HepG2 (cell line): ENCODE data around the gene TRANK1. TPM values are rescaled to one million over a fixed set of nuclear protein-coding genes. Genes with fewer than 3 reads are reported as not detected.
A peak's percentile ranks its signal among the peaks of the same experiment; 100 is the strongest.

Experiments used
- ATM ChIP-seq: fragments of 450-650 bp; IDR thresholded peaks from 2 replicates; pipeline ENCODE4 v1.7.1; 2017; ENCODE audit warnings: mild to moderate bottlenecking, borderline replicate concordance
- DDIT3 ChIP-seq: sonication (generic); formaldehyde crosslinking; IDR thresholded peaks from 2 replicates; pipeline ENCODE4 v1.4.0; 2020; ENCODE audit warnings: mild to moderate bottlenecking, missing genetic modification reagents
- ETV5 ChIP-seq: IDR thresholded peaks from 2 replicates; pipeline ENCODE4 v1.6.1; 2018; ENCODE audit warnings: missing biosample characterization, missing genetic modification reagents, inconsistent platforms, borderline replicate concordance
- GABPA ChIP-seq, 2 experiments: IDR thresholded peaks; 2 replicates each; pipeline ENCODE4 v1.6.1; 2011 to 2016; ENCODE audit warnings: low read depth in 2 of 2, low read length in 1 of 2, missing biosample characterization in 1 of 2, missing genetic modification characterization in 1 of 2
- JDP2 ChIP-seq: sonication (generic); formaldehyde crosslinking; IDR thresholded peaks from 2 replicates; pipeline ENCODE4 v1.8.1; 2022; ENCODE audit warnings: missing genetic modification reagents, borderline replicate concordance
- MAFK ChIP-seq, 2 experiments: IDR thresholded peaks in 1 of 2; conservative IDR thresholded peaks in 1 of 2; 2 replicates each; pipeline ENCODE4 v1.6.1; 2011; ENCODE audit warnings: improper control_type of control experiment in 2 of 2, low read length in 2 of 2
- NFAT5 ChIP-seq: sonication (generic); formaldehyde crosslinking; IDR thresholded peaks from 2 replicates; pipeline ENCODE4 v1.4.0; 2020; ENCODE audit warnings: missing genetic modification reagents
- NFKBIZ ChIP-seq: IDR thresholded peaks from 2 replicates; pipeline ENCODE4 v1.6.1; 2018; ENCODE audit warnings: missing genetic modification reagents, missing compliant biosample characterization
- NKX3-1 ChIP-seq: sonication (generic); formaldehyde crosslinking; IDR thresholded peaks from 2 replicates; pipeline ENCODE4 v1.5.0; 2020; ENCODE audit warnings: missing genetic modification reagents
- TBL1XR1 ChIP-seq: fragments of 150-350 bp; IDR thresholded peaks from 2 replicates; pipeline ENCODE4 v1.6.1; 2014; ENCODE audit warnings: borderline replicate concordance, low read length; ENCODE audit not compliant: partially characterized antibody
- YEATS4 ChIP-seq: sonication (generic); formaldehyde crosslinking; IDR thresholded peaks from 2 replicates; pipeline ENCODE4 v1.4.0; 2020; ENCODE audit warnings: missing genetic modification reagents, borderline replicate concordance
- ZIK1 ChIP-seq: sonication (generic); formaldehyde crosslinking; IDR thresholded peaks from 2 replicates; pipeline ENCODE4 v1.5.0; 2020; ENCODE audit warnings: mild to moderate bottlenecking, low read depth, missing genetic modification reagents, borderline replicate concordance
- ZNF34 ChIP-seq: sonication (generic); formaldehyde crosslinking; IDR thresholded peaks from 2 replicates; pipeline ENCODE4 v1.4.0; 2020; ENCODE audit warnings: mild to moderate bottlenecking, missing genetic modification reagents, borderline replicate concordance
- ZNF510 ChIP-seq: sonication (generic); formaldehyde crosslinking; IDR thresholded peaks from 2 replicates; pipeline ENCODE4 v1.4.0; 2020; ENCODE audit warnings: low read depth, mild to moderate bottlenecking, missing genetic modification reagents
- ZNF547 ChIP-seq: sonication (generic); formaldehyde crosslinking; IDR thresholded peaks from 2 replicates; pipeline ENCODE4 v1.5.1; 2020; ENCODE audit warnings: mild to moderate bottlenecking, missing genetic modification reagents
- ZNF720 ChIP-seq: sonication (generic); formaldehyde crosslinking; IDR thresholded peaks from 2 replicates; pipeline ENCODE4 v1.4.0; 2020; ENCODE audit warnings: missing genetic modification reagents
- polyA plus RNA-seq, 8 experiments: library from polyadenylated mRNA; depleted of rRNA in 3 of 8; stranded (reverse) in 7 of 8; unstranded in 1 of 8; fragments of >200 nt; fragmentation: Illumina TruSeq in 4 of 8; extraction: Trizol in 4 of 8; gene quantifications; 2 replicates each; pipeline versions ENCODE4 v1.2.1 to v1.2.3, GENCODE V29; 2011 to 2016; ENCODE audit warnings: low read depth in 4 of 8, missing spikeins in 1 of 8, mixed read lengths in 1 of 8; ENCODE audit not compliant: insufficient read depth in 1 of 8
- total RNA-seq, 5 experiments: library from RNA; depleted of rRNA; stranded (reverse); fragments of >200 nt; fragmentation: Illumina TruSeq; extraction: Trizol; gene quantifications; 2 replicates each; pipeline ENCODE4 v1.2.3, GENCODE V29; 2016; ENCODE audit warnings: low read depth in 1 of 5
- TF ChIP-seq, protein P1 (sequence below): sonication (generic); formaldehyde crosslinking; IDR thresholded peaks from 2 replicates; pipeline ENCODE4 v1.4.0; 2020; ENCODE audit warnings: missing genetic modification reagents, borderline replicate concordance
- TF ChIP-seq, protein P2 (sequence below): sonication (generic); formaldehyde crosslinking; IDR thresholded peaks from 2 replicates; pipeline ENCODE4 v1.4.0; 2020; ENCODE audit warnings: mild to moderate bottlenecking, missing genetic modification reagents
- TF ChIP-seq, protein P3 (sequence below): sonication (generic); formaldehyde crosslinking; IDR thresholded peaks from 2 replicates; pipeline ENCODE4 v1.8.0; 2022; ENCODE audit warnings: missing genetic modification reagents, mild to moderate bottlenecking, borderline replicate concordance
- TF ChIP-seq, protein P4 (sequence below): IDR thresholded peaks from 2 replicates; pipeline ENCODE4 v1.6.1; 2016; ENCODE audit warnings: control low read depth

Gene TRANK1
- total and polyA plus RNA-seq, 2 of the 13 experiments (the other 11 are each of a cell fraction or from before 2014, with no cell fraction given) = 0.13 to 0.32 TPM

DNA sequence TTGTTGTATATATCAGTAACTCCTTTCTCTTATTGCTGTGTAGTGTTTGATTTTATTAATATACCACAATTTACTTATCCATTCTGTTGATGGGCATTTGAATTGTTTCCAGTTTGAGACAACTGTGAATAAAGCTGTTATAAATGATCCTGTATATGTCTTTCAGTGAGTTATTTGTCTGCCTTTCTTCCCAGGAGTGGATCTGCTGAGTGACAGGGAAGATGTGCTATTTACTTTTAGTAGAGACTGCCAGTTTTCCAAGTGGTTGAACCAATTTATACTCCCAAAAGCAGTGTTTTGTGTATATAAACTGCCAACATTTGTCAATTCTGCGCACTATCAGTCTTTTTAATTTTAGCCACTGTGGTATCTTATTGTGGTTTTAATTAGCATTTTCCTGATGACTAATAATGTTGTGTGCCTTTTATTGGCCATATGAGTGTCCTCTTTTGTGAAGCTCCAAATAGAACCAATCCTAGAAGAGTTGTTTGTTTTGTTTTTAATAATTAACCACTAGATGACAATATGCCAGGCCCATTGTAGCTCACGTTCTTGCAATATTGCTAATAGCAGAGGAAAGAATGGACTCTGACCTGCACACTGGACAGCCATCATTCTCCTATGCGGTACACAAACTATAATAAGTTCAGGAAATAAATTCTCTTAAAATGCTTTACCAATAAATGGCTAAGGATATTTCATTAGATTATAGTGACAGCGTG lies 25.3 kb downstream of the TRANK1 start (continued):
- no peak for TF ChIP-seq NKX3-1 (CRISPR knock-in tag)
- TF ChIP-seq NFAT5 (CRISPR knock-in tag) = no peak
- no peak for TF ChIP-seq ZNF547 (CRISPR knock-in tag)
- TF ChIP-seq NFKBIZ (CRISPR knock-in tag) = no peak
- TF ChIP-seq, protein P1, sequence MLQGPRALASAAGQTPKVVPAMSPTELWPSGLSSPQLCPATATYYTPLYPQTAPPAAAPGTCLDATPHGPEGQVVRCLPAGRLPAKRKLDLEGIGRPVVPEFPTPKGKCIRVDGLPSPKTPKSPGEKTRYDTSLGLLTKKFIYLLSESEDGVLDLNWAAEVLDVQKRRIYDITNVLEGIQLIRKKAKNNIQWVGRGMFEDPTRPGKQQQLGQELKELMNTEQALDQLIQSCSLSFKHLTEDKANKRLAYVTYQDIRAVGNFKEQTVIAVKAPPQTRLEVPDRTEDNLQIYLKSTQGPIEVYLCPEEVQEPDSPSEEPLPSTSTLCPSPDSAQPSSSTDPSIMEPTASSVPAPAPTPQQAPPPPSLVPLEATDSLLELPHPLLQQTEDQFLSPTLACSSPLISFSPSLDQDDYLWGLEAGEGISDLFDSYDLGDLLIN (CRISPR knock-in tag) = no peak
- TF ChIP-seq ZIK1 (CRISPR knock-in tag) = no peak
- no peak for TF ChIP-seq GABPA (IDR thresholded peaks at IDR 0.05; ENCODE audit: low read depth, low read length)
- no peak for TF ChIP-seq GABPA (CRISPR knock-in tag; IDR thresholded peaks at IDR 0.05; ENCODE audit: low read depth)
- TF ChIP-seq, protein P2, sequence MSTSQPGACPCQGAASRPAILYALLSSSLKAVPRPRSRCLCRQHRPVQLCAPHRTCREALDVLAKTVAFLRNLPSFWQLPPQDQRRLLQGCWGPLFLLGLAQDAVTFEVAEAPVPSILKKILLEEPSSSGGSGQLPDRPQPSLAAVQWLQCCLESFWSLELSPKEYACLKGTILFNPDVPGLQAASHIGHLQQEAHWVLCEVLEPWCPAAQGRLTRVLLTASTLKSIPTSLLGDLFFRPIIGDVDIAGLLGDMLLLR (CRISPR knock-in tag) = no peak
- TF ChIP-seq ZNF510 = no peak
- no peak for TF ChIP-seq YEATS4
- TF ChIP-seq, protein P3, sequence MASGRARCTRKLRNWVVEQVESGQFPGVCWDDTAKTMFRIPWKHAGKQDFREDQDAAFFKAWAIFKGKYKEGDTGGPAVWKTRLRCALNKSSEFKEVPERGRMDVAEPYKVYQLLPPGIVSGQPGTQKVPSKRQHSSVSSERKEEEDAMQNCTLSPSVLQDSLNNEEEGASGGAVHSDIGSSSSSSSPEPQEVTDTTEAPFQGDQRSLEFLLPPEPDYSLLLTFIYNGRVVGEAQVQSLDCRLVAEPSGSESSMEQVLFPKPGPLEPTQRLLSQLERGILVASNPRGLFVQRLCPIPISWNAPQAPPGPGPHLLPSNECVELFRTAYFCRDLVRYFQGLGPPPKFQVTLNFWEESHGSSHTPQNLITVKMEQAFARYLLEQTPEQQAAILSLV (CRISPR knock-in tag) = no peak
- no peak for TF ChIP-seq MAFK (conservative IDR thresholded peaks at IDR 0.05 in 1 of 2, IDR thresholded peaks at IDR 0.05 in 1 of 2; ENCODE audit: low read length in 2 of 2)
- TF ChIP-seq JDP2 (CRISPR knock-in tag) = no peak
- no peak for TF ChIP-seq ATM
- TF ChIP-seq DDIT3 (CRISPR knock-in tag) = no peak
- no peak for TF ChIP-seq ETV5
- TF ChIP-seq ZNF34 = no peak
- TF ChIP-seq TBL1XR1 = no peak
- no peak for TF ChIP-seq ZNF720
- TF ChIP-seq, protein P4, sequence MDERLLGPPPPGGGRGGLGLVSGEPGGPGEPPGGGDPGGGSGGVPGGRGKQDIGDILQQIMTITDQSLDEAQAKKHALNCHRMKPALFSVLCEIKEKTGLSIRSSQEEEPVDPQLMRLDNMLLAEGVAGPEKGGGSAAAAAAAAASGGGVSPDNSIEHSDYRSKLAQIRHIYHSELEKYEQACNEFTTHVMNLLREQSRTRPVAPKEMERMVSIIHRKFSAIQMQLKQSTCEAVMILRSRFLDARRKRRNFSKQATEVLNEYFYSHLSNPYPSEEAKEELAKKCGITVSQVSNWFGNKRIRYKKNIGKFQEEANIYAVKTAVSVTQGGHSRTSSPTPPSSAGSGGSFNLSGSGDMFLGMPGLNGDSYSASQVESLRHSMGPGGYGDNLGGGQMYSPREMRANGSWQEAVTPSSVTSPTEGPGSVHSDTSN (CRISPR knock-in tag) = peak; percentile 55; the same call in 1 of the 2 replicates
